ENCODE measurements around the gene PGM5.

DNA sequence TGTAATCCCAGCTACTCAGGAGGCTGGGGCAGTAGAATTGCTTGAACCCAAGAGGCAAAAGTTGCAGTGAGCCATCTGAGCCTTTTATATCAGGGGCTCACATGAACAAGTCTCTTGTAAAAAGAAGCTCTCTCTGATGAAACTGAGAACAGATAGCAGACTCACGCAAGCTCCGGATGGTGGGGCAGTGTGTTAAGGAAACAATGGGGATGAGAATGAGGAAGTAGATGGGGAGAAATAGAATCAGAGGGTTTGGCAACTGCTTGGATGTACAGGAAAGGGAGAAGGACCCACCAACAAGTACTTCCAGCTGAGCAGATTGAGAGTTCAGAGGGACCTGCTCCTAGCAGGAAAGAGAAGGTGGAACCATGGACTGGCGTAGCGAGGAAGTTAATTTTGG, 165.7 kb downstream of the PGM5 start:
- no peak for TF ChIP-seq RAD21 (IDR thresholded peaks at IDR 0.05; ENCODE audit: low read depth)
- TF ChIP-seq YY1 (IDR thresholded peaks at IDR 0.05; ENCODE audit: low read depth): no peak
- TF ChIP-seq CREB1 (IDR thresholded peaks at IDR 0.05; ENCODE audit: low read depth): no peak
- TF ChIP-seq EGR1 (IDR thresholded peaks at IDR 0.05): no peak
- no peak for TF ChIP-seq TAF1 (IDR thresholded peaks at IDR 0.05; ENCODE audit: low read depth)
- TF ChIP-seq, protein P1, sequence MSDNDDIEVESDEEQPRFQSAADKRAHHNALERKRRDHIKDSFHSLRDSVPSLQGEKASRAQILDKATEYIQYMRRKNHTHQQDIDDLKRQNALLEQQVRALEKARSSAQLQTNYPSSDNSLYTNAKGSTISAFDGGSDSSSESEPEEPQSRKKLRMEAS (IDR thresholded peaks at IDR 0.05): no peak
- TF ChIP-seq, protein P2, sequence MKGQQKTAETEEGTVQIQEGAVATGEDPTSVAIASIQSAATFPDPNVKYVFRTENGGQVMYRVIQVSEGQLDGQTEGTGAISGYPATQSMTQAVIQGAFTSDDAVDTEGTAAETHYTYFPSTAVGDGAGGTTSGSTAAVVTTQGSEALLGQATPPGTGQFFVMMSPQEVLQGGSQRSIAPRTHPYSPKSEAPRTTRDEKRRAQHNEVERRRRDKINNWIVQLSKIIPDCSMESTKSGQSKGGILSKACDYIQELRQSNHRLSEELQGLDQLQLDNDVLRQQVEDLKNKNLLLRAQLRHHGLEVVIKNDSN (IDR thresholded peaks at IDR 0.05): no peak
- TF ChIP-seq, protein P3, sequence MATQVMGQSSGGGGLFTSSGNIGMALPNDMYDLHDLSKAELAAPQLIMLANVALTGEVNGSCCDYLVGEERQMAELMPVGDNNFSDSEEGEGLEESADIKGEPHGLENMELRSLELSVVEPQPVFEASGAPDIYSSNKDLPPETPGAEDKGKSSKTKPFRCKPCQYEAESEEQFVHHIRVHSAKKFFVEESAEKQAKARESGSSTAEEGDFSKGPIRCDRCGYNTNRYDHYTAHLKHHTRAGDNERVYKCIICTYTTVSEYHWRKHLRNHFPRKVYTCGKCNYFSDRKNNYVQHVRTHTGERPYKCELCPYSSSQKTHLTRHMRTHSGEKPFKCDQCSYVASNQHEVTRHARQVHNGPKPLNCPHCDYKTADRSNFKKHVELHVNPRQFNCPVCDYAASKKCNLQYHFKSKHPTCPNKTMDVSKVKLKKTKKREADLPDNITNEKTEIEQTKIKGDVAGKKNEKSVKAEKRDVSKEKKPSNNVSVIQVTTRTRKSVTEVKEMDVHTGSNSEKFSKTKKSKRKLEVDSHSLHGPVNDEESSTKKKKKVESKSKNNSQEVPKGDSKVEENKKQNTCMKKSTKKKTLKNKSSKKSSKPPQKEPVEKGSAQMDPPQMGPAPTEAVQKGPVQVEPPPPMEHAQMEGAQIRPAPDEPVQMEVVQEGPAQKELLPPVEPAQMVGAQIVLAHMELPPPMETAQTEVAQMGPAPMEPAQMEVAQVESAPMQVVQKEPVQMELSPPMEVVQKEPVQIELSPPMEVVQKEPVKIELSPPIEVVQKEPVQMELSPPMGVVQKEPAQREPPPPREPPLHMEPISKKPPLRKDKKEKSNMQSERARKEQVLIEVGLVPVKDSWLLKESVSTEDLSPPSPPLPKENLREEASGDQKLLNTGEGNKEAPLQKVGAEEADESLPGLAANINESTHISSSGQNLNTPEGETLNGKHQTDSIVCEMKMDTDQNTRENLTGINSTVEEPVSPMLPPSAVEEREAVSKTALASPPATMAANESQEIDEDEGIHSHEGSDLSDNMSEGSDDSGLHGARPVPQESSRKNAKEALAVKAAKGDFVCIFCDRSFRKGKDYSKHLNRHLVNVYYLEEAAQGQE (IDR thresholded peaks at IDR 0.05; ENCODE audit: low read depth): no peak
- no peak for TF ChIP-seq EP300 (IDR thresholded peaks at IDR 0.05; ENCODE audit: borderline replicate concordance)

All from Ishikawa (cell line).